Measurements from ENCODE around the gene THBS3.

The THBS3 gene

DNA sequence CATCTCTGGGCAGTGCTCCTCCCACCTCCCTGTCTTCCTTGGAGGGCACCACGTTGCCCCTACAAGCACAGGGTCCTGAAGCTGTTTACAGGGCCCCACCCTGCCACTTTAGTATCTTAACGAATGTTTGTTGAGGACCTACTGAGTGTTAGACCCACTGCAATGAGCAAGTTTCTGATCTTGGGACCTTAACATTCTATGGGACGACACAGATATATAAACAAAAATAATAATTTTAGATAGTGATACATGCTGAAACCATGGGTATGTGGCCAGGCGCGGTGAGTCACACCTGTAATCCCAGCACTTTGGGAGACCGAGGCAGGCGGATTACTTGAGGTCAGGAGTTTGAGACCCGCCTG, 37.4 kb upstream of the THBS3 start:
- CTCF ChIA-PET = interaction anchor here (1.2 to 1.6 kb wide), 3 partner anchors 38 to 72 kb away, joined by 3 to 5 read pairs (median 4); partner anchors contain the start of gene KRTCAP2
- H3K27ac ChIP-seq (ENCODE audit: insufficient read depth in 1 of 2, low read depth in 1 of 2, low read length in 2 of 2, poor library complexity in 1 of 2, severe bottlenecking in 2 of 2) = peak overlapping the region in 1 of 2 experiments; percentile 77
- no peak for DNase-seq
- 80% methylated on average over 5 of the region's 8 CpGs for WGBS (ENCODE audit: insufficient coverage)
- H3K27me3 ChIP-seq (replicated peaks in 2 of 5; ENCODE audit: control insufficient read depth in 4 of 5, insufficient read depth in 5 of 5, low read length in 4 of 5) = no peaks in the 10 kb centered on the region
- H3K4me1 ChIP-seq (ENCODE audit: control extremely low read depth in 1 of 4, control insufficient read depth in 4 of 4, insufficient read depth in 4 of 4, low read length in 3 of 4) = peaks cover 6 to 45% (median 35%) of the 10 kb centered on the region in 4 experiments
- POLR2A ChIA-PET = no interaction called here
- peak overlapping the region; percentile 28 to 79 (median 73) for H3K4me3 ChIP-seq (ENCODE audit: control insufficient read depth in 1 of 7, extremely low read depth in 1 of 7, insufficient read depth in 4 of 7, low read depth in 2 of 7, low read length in 6 of 7)
- H3K9me3 ChIP-seq (ENCODE audit: control extremely low read depth in 1 of 5, control insufficient read depth in 4 of 5, insufficient read depth in 2 of 5, low read depth in 1 of 5, low read length in 4 of 5) = no peaks in the 10 kb centered on the region
- H3K36me3 ChIP-seq (ENCODE audit: control insufficient read depth in 4 of 4, insufficient read depth in 4 of 4, low read length in 3 of 4) = peaks cover 0 to 14% (median 9%) of the 10 kb centered on the region in 4 experiments

DNA sequence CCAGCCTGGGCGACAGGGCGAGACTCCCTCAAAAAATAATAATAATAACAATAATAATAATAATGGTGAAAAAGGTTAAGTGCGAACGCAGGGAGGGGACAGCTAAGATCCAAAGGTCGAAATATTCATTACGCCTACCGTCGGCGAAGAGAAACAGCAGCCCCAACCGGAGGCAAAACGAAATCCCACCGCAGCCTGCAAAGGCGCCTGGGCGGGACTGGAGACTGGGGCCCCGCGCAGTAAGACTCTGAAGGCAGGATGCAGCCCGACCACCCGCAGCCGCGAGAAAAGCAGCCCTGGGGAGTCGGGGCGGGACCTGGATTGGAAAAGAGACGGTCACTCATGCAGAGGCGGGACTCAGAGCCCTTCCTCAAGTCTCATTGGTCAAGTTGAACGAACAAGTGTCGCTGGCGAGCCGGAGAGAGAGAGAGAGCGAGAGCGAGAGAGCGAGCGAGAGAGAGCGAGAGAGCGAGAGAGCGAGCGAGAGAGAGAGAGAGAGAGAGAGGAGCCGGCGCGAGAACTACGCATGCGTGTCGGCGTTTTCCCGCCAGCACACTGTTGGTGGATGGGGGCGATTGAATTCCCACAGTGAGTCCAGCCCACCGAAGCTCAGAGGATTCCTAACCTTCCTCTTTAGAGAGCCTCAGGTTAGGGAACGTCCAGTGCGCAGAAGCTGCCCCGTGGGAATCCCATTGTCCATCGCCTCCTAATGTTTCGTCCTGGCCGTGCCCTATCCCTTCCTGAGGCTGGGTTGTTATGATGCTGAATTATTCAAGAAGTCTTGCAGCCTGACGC, 36.9 kb upstream of the THBS3 start:
- WGBS (ENCODE audit: insufficient coverage) = 0% methylated on average over 42 of the region's 53 CpGs

DNA sequence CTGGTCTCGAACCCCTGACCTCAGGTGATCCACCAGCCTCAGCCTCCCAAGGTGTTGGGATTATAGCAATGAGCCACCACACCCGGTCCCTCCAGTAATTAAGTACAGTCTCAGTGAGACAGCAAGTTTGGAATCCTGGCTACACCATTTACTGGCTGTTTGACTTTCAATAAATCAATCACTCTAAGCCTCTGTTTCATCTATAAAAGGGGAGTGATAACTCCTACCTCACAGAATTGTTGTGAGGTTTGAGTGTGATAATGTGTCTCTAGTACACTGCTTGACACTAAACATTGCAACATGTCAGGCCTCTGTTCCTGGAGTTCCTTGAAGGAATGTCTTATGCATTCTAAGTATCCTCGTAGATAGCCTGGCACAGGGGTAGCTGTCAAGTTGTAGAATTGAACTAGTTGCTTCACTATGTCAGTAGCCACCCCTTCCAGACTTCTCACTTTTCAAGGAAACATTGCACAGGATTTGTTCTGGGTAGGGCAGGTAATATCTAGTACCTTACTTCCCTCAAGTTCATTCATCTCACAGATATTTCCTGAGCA, 35.2 kb upstream of the THBS3 start:
- peaks cover 0 to 18% (median 11%) of the 10 kb centered on the region in 4 experiments for H3K36me3 ChIP-seq (ENCODE audit: control insufficient read depth in 4 of 4, insufficient read depth in 4 of 4, low read length in 3 of 4)
- H3K27ac ChIP-seq (ENCODE audit: insufficient read depth in 1 of 2, low read depth in 1 of 2, low read length in 2 of 2, poor library complexity in 1 of 2, severe bottlenecking in 2 of 2) = peak overlapping the region in 1 of 2 experiments; percentile 77
- no peak for DNase-seq
- ChIA-PET POLR2A (no interaction called here), CTCF (interaction anchor here (0.7 to 3.6 kb wide), 5 partner anchors 8 to 145 kb away, joined by 3 to 19 read pairs (median 7); partner anchors contain the start of genes MTX1 and THBS3)
- no peaks in the 10 kb centered on the region for H3K27me3 ChIP-seq (replicated peaks in 2 of 5; ENCODE audit: control insufficient read depth in 4 of 5, insufficient read depth in 5 of 5, low read length in 4 of 5)
- H3K9me3 ChIP-seq (ENCODE audit: control extremely low read depth in 1 of 5, control insufficient read depth in 4 of 5, insufficient read depth in 2 of 5, low read depth in 1 of 5, low read length in 4 of 5) = no peaks in the 10 kb centered on the region
- peaks cover 6 to 39% (median 32%) of the 10 kb centered on the region in 4 experiments for H3K4me1 ChIP-seq (ENCODE audit: control extremely low read depth in 1 of 4, control insufficient read depth in 4 of 4, insufficient read depth in 4 of 4, low read length in 3 of 4)
- H3K4me3 ChIP-seq (ENCODE audit: control insufficient read depth in 1 of 7, extremely low read depth in 1 of 7, insufficient read depth in 4 of 7, low read depth in 2 of 7, low read length in 6 of 7) = peak overlapping the region in 3 of 7 experiments; percentile 78 to 79 (median 78)
- 93% methylated on average over 2 of the region's 3 CpGs for WGBS (ENCODE audit: insufficient coverage)

More for the DNA sequence above, 36.9 kb upstream of the THBS3 start:
- Histone ChIP-seq H3K27me3 (replicated peaks in 2 of 5; ENCODE audit: control insufficient read depth in 4 of 5, insufficient read depth in 5 of 5, low read length in 4 of 5) (no peaks in the 10 kb centered on the region), H3K9me3 (ENCODE audit: control extremely low read depth in 1 of 5, control insufficient read depth in 4 of 5, insufficient read depth in 2 of 5, low read depth in 1 of 5, low read length in 4 of 5) (no peaks in the 10 kb centered on the region), H3K36me3 (ENCODE audit: control insufficient read depth in 4 of 4, insufficient read depth in 4 of 4, low read length in 3 of 4) (peaks cover 0 to 17% (median 9%) of the 10 kb centered on the region in 4 experiments), H3K4me3 (ENCODE audit: control insufficient read depth in 1 of 7, extremely low read depth in 1 of 7, insufficient read depth in 4 of 7, low read depth in 2 of 7, low read length in 6 of 7) (peak overlapping the region; percentile 28 to 79 (median 74)), H3K27ac (ENCODE audit: insufficient read depth in 1 of 2, low read depth in 1 of 2, low read length in 2 of 2, poor library complexity in 1 of 2, severe bottlenecking in 2 of 2) (peak overlapping the region; percentile 33 to 77), H3K4me1 (ENCODE audit: control extremely low read depth in 1 of 4, control insufficient read depth in 4 of 4, insufficient read depth in 4 of 4, low read length in 3 of 4) (peaks cover 6 to 41% (median 32%) of the 10 kb centered on the region in 4 experiments)
- peak; percentile 99 to 100 (median 100) for DNase-seq
- CTCF ChIA-PET = interaction anchor here (1.1 to 2.9 kb wide), 9 partner anchors 17 to 147 kb away, joined by 3 to 14 read pairs (median 5); partner anchors contain the start of genes KRTCAP2, MTX1 and THBS3
- POLR2A ChIA-PET = interaction anchor here (1.6 kb wide), 1 partner anchor 17 kb away, joined by 9 read pairs; no protein-coding TSS in a partner anchor

DNA sequence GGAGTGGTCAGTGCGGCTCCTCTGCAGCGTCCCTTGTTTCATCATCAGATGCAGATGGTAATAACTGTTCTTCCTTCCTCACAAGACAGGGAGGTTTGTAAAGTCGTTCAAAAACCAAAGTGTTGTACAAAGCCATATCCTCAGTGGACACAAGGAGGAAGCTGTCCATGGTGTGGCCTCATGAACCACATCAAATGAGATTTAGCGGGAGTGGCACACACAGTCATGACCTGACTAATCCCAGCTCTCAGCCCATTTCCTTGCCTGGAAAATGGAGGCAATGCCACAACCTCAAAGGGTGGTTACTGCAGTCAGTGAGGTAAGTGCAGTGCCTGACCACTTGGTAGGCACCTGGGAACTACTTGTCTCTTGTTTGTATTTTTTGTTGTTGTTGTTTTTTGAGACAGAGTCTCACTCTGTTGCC, 34.2 kb upstream of the THBS3 start:
- CTCF ChIA-PET = interaction anchor here (0.7 to 3.6 kb wide), 5 partner anchors 9 to 76 kb away, joined by 3 to 19 read pairs (median 4); partner anchors contain the start of genes MTX1 and THBS3
- POLR2A ChIA-PET = no interaction called here
- H3K4me3 ChIP-seq (ENCODE audit: control insufficient read depth in 1 of 7, extremely low read depth in 1 of 7, insufficient read depth in 4 of 7, low read depth in 2 of 7, low read length in 6 of 7) = no peak overlapping the region
- 75% methylated on average over 4 of the region's 4 CpGs for WGBS (ENCODE audit: insufficient coverage)
- no peaks in the 10 kb centered on the region for H3K9me3 ChIP-seq (ENCODE audit: control extremely low read depth in 1 of 5, control insufficient read depth in 4 of 5, insufficient read depth in 2 of 5, low read depth in 1 of 5, low read length in 4 of 5)
- H3K27ac ChIP-seq (ENCODE audit: insufficient read depth in 1 of 2, low read depth in 1 of 2, low read length in 2 of 2, poor library complexity in 1 of 2, severe bottlenecking in 2 of 2) = peak overlapping the region in 1 of 2 experiments; percentile 1
- no peaks in the 10 kb centered on the region for H3K27me3 ChIP-seq (replicated peaks in 2 of 5; ENCODE audit: control insufficient read depth in 4 of 5, insufficient read depth in 5 of 5, low read length in 4 of 5)
- DNase-seq = peak in 1 of 3 donors; percentile 30
- peaks cover 6 to 39% (median 32%) of the 10 kb centered on the region in 4 experiments for H3K4me1 ChIP-seq (ENCODE audit: control extremely low read depth in 1 of 4, control insufficient read depth in 4 of 4, insufficient read depth in 4 of 4, low read length in 3 of 4)
- peaks cover 2 to 17% (median 12%) of the 10 kb centered on the region in 4 experiments for H3K36me3 ChIP-seq (ENCODE audit: control insufficient read depth in 4 of 4, insufficient read depth in 4 of 4, low read length in 3 of 4)

DNA sequence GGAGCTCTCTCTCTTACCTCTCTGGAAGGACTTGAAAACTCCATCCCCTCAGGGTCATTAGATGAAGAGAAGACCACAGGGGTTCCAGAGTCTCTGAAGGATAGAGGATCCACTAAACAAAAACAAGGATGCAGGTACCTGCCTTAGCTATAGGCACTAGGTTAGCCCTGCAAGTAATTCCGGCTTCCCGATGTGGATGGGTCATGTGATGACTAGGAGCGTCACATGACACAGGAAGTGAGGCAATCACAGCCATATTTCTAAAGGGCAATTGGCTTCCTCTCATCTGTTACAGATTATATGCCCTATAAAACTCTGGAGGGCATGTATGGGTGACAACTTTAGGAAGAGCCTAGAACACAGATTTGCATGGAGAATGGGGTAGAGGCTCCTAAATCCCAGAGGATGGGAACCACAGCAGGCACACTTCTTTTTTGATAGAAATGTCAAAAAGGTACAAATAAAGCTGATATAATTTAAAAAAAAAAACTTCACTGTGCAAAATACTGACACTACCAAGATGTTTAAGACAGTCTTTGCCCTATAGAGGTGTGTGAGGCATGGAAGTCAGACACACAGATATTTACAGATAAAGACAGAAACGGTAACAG, 33.5 kb upstream of the THBS3 start:
- CTCF ChIA-PET = interaction anchor here (1.1 to 3.6 kb wide), 6 partner anchors 10 to 75 kb away, joined by 3 to 19 read pairs (median 3); partner anchors contain the start of genes KRTCAP2 and THBS3
- H3K4me1 ChIP-seq (ENCODE audit: control extremely low read depth in 1 of 4, control insufficient read depth in 4 of 4, insufficient read depth in 4 of 4, low read length in 3 of 4) = peaks cover 6 to 39% (median 32%) of the 10 kb centered on the region in 4 experiments
- POLR2A ChIA-PET = interaction anchor here (0.6 kb wide), 1 partner anchor 301 kb away, joined by 3 read pairs; no protein-coding TSS in a partner anchor

DNA sequence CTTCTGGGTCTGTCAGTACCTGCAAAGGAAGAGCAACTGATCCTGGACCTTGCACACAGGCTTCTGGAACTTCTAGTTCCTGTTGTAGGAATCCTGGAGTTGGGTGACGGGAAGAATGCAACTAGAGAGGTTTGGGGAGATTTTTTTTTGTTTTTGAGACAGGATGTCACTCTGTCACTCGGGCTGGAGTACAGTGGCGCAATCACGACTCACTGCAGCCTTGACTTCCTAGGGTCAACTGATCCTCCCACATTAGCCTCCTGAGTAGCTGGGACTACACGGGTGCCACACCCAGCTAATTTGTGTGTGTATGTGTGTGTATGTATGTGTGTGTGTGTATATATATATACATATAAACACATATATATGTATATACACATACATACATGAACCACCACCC, 28.8 kb upstream of the THBS3 start:
- no peaks in the 10 kb centered on the region for H3K27me3 ChIP-seq (replicated peaks in 2 of 5; ENCODE audit: control insufficient read depth in 4 of 5, insufficient read depth in 5 of 5, low read length in 4 of 5)
- DNase-seq = no peak
- no peak overlapping the region for H3K27ac ChIP-seq (ENCODE audit: insufficient read depth in 1 of 2, low read depth in 1 of 2, low read length in 2 of 2, poor library complexity in 1 of 2, severe bottlenecking in 2 of 2)
- no peaks in the 10 kb centered on the region for H3K9me3 ChIP-seq (ENCODE audit: control extremely low read depth in 1 of 5, control insufficient read depth in 4 of 5, insufficient read depth in 2 of 5, low read depth in 1 of 5, low read length in 4 of 5)
- WGBS (ENCODE audit: insufficient coverage) = no CpG with 5 or more reads among the region's 5 CpGs
- ChIA-PET CTCF (no interaction called here), POLR2A (no interaction called here)
- peaks cover 0 to 14% (median 7%) of the 10 kb centered on the region in 4 experiments for H3K4me1 ChIP-seq (ENCODE audit: control extremely low read depth in 1 of 4, control insufficient read depth in 4 of 4, insufficient read depth in 4 of 4, low read length in 3 of 4)
- H3K4me3 ChIP-seq (ENCODE audit: control insufficient read depth in 1 of 7, extremely low read depth in 1 of 7, insufficient read depth in 4 of 7, low read depth in 2 of 7, low read length in 6 of 7) = no peak overlapping the region
- peaks cover 6 to 32% (median 16%) of the 10 kb centered on the region in 4 experiments for H3K36me3 ChIP-seq (ENCODE audit: control insufficient read depth in 4 of 4, insufficient read depth in 4 of 4, low read length in 3 of 4)

More for the DNA sequence above, 33.5 kb upstream of the THBS3 start:
- no peaks in the 10 kb centered on the region for H3K27me3 ChIP-seq (replicated peaks in 2 of 5; ENCODE audit: control insufficient read depth in 4 of 5, insufficient read depth in 5 of 5, low read length in 4 of 5)
- 23% methylated on average over 3 of the region's 4 CpGs for WGBS (ENCODE audit: insufficient coverage)
- DNase-seq = peak; percentile 75 to 86 (median 85)
- H3K27ac ChIP-seq (ENCODE audit: insufficient read depth in 1 of 2, low read depth in 1 of 2, low read length in 2 of 2, poor library complexity in 1 of 2, severe bottlenecking in 2 of 2) = peak overlapping the region in 1 of 2 experiments; percentile 75
- H3K36me3 ChIP-seq (ENCODE audit: control insufficient read depth in 4 of 4, insufficient read depth in 4 of 4, low read length in 3 of 4) = peaks cover 6 to 23% (median 13%) of the 10 kb centered on the region in 4 experiments
- H3K4me3 ChIP-seq (ENCODE audit: control insufficient read depth in 1 of 7, extremely low read depth in 1 of 7, insufficient read depth in 4 of 7, low read depth in 2 of 7, low read length in 6 of 7) = peak overlapping the region in 6 of 7 experiments; percentile 59 to 85 (median 64)
- no peaks in the 10 kb centered on the region for H3K9me3 ChIP-seq (ENCODE audit: control extremely low read depth in 1 of 5, control insufficient read depth in 4 of 5, insufficient read depth in 2 of 5, low read depth in 1 of 5, low read length in 4 of 5)
